Stimulated activated CD8-positive, alpha-beta memory T cell treated with anti-CD3 and anti-CD28 coated beads, Interleukin-15, amount 100 ng/mL, for 24 hours (primary cell): ENCODE data around the gene LRRC71.
"Not testable (repeated sequence)": the region's sequence is repeated elsewhere in the genome, so short reads cannot be mapped to it uniquely, and the experiment has no call there.

Source experiments
- DNase-seq: peaks from one replicate; pipeline ENCODE4 v3.0.0-alpha.2; 2020; ENCODE audit warnings: low read depth

Gene LRRC71

DNA sequence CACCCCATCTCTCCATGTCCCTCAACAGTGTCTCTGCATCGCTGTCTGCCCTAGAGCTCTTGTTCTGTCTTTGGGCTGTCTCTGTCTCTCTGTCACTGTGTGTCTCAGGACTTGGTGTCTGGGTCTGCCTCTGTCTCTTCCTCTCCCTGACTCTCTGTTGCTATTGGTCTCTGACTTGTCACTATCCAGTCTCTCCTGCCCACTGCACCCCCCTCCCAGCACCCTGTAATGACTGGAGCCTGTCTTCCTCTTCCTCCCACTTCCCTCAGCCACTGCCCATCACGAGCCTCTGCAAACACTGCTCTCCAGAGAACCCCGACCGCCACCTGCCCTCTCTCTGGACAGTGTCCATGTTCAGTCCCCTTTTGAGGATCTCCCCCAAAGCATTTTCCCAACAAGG is 14.8 kb upstream of the LRRC71 start:
- no peak for DNase-seq

DNA sequence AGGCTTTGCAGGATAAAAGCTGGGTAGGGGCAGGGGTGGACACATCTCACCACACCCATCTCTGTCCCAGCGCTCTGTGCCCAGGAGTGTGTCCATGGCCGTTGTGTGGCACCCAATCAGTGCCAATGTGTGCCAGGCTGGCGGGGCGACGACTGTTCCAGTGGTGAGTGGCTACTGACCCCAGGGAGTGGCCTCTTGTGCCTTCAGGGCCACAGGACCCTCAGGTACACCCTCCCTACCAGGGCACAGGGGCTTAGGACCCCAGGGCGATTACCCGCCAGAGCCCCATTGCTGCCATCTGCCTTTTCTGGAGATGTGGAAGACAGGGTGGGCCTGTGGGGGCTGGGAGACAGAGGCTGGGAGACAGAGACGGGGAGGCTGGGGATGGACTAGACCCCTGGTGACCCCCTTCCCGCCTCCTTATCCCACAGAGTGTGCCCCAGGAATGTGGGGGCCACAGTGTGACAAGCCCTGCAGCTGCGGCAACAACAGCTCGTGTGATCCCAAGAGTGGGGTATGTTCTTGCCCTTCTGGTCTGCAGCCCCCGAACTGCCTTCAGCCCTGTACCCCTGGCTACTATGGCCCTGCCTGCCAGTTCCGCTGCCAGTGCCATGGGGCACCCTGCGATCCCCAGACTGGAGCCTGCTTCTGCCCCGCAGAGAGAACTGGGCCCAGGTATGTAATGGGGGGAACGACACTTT is 14.1 kb upstream of the LRRC71 start:
- DNase-seq = no peak

DNA sequence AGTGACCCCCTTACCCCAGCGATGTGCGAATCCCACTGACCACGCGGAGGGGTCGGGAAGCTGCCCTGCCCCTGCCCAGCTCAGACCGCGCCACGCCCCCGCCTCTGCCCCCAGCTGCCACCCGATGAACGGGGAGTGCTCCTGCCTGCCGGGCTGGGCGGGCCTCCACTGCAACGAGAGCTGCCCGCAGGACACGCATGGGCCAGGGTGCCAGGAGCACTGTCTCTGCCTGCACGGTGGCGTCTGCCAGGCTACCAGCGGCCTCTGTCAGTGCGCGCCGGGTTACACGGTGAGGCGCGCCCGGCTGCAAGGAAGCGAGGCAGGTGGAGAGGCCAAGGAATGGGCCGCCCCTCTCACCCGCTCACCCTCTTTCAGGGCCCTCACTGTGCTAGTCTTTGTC is 11.9 kb upstream of the LRRC71 start:
- DNase-seq = no peak

DNA sequence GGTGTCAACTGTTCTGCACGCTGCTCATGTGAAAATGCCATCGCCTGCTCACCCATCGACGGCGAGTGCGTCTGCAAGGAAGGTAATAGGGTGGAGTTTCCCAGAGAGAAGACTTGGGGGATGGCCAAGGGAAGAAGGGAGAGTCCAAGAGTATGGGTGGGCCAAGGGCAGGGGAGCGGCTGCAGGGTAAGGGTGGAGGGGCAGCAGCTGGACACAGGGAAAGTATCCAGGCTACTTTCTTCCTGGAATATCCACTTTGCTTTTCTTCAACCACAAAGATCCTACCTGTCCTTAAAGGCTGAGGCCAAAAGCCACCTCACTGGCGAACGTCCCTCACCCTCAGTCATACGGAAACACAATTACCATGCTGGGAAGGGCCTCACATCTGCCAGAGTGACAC is 11.5 kb upstream of the LRRC71 start:
- no peak for DNase-seq

DNA sequence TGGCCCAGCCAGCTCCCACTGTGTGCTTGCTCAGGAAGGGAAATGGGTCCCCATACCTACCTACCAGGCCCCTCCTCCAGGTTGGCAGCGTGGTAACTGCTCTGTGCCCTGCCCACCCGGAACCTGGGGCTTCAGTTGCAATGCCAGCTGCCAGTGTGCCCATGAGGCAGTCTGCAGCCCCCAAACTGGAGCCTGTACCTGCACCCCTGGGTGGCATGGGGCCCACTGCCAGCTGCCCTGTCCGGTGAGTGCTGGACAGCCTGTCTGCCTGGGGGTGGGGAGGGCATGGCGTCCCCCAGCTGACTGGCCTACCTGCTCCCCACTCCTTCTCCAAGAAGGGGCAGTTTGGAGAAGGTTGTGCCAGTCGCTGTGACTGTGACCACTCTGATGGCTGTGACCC is 10.8 kb upstream of the LRRC71 start:
- DNase-seq = no peak

DNA sequence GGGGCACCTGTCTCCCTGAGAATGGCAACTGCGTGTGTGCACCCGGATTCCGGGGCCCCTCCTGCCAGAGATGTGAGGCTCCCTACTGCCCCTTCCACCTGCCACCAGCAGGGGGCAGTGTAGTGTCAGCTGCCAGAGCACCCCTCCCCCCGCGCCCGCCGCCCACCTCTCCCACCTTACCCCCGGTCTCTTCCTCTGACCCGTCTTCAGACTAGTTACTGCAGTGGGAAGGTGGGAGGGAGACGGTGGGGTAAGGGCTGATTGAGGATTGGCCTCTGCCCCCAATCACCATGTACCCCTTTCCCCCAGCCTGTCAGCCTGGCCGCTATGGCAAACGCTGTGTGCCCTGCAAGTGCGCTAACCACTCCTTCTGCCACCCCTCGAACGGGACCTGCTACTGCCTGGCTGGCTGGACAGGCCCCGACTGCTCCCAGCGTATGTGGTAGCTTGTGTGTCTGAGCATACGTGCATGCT is 10.1 kb upstream of the LRRC71 start:
- DNase-seq = peak; percentile 39

DNA sequence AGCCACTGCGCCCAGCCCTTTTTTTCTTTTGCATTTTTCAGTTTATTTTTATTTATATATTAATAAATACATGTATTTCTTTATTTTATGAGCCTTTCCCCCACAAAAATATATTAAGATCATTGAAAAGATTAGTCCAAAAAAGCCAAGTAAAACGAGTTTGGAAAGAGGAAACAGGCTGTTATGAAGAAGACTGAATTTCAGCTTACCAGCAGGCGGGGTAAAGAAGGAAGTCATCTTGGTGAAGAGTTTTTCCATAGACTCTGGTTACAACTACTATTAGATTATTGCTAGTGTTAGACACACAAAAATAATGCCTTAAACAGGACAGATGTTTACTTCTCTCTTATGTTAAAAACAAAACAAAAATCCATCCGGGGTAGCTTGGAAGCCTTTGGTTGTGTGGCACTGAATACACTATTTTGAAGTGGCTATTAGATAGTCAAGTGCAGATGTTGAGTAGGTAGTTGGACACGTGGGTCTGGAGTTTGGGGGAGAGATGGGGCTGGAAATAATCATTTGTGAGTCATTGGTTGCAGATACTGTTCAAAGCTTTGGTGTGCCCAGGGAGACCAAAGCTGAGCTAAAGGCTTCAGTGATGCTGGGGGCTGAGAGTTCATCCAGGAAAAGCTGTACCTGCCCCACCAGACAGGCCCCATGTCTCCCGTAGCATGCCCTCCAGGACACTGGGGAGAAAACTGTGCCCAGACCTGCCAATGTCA is 8.7 kb upstream of the LRRC71 start:
- DNase-seq = no peak

DNA sequence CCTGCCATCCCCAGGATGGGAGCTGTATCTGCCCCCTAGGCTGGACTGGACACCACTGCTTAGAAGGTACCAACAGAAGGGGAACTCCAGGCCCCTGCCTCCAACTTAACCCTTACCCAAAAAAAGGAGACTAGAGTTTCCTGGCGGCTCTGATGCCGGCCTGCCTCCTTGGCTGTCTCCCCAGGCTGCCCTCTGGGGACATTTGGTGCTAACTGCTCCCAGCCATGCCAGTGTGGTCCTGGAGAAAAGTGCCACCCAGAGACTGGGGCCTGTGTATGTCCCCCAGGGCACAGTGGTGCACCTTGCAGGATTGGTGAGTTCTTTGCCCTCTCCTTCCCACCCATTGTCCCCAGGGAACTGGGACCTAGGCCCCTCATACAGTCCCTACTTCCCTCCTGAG is 8.1 kb upstream of the LRRC71 start:
- no peak for DNase-seq

DNA sequence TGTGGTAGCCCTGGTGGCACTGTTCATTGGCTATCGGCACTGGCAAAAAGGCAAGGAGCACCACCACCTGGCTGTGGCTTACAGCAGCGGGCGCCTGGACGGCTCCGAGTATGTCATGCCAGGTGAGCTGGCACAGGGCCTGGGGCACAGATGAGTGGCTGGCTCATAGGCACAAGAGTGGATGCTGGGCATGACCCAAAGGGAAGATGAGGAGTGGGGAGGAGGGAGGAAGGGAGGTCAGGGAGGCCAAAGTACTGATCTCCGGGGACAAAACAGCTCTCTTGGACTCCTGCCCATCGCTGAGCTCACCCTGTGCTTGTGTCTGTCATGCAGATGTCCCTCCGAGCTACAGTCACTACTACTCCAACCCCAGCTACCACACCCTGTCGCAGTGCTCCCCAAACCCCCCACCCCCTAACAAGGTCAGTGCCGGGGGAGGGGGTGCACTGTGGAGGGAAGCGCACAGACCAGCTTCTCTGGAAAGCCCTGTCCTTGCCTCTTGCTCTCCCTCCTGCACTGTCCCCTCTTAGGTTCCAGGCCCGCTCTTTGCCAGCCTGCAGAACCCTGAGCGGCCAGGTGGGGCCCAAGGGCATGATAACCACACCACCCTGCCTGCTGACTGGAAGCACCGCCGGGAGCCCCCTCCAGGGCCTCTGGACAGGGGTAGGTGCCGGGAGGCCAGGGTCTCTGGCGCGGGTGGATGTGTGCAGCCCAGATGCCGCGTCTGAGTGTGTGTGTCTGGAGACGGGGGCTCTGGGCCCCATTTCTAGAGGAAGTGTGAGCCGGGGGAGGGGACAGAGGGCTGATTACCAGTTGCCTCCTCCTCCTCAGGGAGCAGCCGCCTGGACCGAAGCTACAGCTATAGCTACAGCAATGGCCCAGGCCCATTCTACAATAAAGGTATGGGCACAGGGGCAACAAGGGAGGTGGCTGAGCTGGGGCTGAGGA is 7.3 kb upstream of the LRRC71 start:
- DNase-seq = no peak

DNA sequence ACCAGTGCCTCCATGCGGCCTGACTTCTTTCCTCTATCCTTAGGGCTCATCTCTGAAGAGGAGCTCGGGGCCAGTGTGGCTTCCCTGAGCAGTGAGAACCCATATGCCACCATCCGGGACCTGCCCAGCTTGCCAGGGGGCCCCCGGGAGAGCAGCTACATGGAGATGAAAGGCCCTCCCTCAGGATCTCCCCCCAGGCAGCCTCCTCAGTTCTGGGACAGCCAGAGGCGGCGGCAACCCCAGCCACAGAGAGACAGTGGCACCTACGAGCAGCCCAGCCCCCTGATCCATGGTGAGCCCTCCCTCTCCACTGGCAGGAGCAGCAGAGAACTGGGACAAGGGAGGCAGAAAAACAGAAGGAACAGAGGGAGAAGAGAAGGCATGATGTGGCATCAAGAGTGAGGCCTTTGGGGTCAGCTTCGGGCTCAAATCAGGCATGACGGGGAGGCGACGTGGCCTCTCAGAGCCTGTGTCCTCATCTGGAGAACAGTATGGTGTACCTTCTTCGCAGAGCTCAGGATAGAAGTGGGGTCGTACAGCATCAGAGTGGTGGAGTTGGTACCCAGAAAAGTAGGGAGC is 6.5 kb upstream of the LRRC71 start:
- no peak for DNase-seq

DNA sequence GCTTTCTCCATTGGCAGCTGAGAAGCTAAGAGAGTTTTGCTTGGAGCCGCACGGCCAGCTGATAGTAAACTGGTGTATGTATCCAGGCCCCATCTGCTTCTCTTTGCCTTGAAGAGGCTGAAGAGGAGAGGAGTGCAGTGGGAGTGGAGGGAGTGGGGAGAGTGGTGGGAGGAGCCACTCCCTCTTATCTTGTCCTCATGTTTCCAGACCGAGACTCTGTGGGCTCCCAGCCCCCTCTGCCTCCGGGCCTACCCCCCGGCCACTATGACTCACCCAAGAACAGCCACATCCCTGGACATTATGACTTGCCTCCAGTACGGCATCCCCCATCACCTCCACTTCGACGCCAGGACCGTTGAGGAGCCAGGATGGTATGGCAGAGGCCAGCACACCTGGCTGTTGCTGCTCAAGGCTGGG is 6.0 kb upstream of the LRRC71 start:
- DNase-seq = no peak

DNA sequence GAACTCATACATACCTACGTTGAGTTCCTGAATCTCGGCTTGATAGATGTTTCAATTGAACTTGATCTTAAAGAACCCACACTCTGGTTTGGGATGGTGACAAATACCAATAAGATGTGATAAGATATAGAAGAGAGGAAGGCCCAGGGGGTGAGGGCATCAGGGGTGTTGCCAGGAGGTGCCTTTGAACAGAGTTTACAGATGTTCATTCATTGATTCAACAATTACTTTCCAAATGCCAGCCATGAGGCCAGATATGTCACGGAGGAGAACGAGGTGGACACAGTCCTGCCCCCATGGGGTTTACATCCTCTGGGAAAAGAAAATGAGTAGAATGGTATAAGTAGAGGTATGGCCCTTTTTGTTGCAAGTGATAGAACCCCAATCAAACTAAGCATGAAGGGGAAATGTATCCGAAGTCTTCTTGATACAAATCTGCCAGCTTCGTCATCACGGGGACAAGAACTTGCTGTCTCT is 659 bp downstream of the LRRC71 start:
- DNase-seq = no peak

DNA sequence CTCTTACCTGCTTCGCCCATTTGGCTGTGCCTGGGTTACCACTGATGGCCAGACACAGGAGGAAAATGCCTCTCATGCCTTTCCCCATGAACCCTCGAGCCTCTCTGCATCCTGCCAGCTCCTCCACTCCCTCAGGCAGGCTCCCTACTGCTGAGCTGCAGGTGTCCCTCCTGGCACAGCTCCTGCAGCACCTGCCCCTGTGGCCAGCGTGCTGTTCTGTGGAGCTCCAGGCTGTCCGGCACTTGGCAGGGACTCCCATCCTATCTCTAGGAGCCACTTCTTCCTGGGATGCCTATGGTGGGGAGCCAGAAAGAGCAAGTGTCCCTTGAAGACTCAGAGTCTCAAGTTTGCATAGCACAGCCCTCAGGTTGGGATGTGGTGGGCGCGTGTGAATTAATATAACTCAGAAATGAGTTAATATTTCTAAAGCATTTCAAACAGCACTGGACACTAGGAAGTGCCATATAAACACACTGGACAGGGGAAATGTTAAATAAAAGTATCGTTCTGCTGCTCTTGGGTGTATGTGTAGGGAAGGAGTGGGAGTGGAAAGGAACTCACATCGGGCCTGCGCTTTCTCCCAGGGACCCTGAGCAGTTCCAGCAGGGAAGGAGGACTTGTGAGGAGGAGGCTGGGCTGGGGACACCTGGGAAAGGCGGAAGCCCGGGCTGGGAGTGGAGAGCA is 2.7 kb downstream of the LRRC71 start:
- no peak for DNase-seq

DNA sequence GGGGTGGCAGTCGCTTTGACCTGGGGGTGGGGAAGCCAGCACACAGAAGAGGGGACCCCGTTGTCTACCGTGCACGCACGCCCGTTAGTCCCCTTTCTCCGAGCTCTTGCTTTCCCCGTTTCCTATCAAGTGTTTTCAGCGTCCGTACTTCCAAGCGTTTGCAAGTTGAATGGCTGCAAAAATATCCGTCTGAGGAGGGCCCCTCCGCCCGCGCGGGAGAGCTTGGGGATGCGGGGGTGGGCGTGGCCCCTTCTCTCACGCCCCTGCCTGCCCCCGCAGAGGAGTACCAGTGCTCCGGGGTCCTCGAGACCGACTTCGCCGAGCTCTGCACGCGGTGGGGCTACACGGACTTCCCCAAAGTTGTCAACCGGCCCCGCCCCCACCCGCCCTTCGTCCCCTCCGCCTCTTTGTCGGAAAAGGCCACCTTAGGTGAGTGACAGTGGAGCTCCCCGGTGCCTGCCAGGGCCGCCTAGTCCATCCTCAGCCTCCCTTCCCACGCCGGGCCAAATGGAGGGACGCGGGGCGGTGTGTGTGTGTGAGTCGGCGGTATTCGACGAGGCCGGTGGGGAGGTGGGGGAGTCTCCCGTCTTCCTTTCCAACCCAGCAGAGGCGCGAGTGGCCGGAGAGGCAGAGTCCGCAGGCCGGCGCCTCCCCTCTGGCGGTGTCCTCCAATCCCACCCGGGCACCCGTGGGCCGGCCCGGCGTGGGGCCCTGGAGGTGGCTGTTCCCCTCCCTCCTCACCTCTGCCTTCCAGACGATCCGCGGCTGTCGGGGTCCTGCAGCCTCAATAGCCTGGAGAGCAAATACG is 3.4 kb downstream of the LRRC71 start:
- DNase-seq = no peak

DNA sequence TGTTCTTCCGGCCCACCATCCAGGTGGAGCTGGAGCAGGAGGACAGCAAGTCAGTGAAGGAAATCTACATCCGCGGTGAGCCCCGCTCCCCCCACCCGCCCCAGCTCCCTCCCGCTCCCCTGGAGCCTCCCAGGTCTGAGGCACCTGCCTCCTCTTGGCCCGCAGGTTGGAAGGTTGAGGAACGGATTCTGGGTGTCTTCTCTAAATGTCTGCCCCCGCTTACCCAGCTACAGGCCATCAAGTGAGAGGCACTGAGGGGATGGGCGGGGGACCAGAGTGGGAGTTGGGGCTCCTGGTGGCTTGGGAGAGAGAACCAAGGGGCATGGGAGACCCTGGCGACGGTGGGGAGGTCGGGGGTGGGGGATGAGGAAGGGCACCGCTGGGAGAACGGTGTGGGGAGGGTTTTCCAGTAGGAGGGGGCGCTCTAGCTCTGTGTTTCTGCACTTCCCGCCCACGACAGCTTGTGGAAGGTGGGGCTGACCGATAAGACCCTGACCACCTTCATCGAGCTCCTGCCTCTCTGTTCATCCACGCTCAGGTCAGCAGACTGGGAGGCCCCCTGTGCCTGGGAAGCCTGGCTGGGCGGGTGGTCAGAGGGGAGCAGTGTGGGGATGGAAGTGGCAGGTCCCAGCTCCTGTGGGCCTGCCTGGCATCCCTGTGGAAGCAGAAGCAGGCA is 4.2 kb downstream of the LRRC71 start:
- DNase-seq = no peak

DNA sequence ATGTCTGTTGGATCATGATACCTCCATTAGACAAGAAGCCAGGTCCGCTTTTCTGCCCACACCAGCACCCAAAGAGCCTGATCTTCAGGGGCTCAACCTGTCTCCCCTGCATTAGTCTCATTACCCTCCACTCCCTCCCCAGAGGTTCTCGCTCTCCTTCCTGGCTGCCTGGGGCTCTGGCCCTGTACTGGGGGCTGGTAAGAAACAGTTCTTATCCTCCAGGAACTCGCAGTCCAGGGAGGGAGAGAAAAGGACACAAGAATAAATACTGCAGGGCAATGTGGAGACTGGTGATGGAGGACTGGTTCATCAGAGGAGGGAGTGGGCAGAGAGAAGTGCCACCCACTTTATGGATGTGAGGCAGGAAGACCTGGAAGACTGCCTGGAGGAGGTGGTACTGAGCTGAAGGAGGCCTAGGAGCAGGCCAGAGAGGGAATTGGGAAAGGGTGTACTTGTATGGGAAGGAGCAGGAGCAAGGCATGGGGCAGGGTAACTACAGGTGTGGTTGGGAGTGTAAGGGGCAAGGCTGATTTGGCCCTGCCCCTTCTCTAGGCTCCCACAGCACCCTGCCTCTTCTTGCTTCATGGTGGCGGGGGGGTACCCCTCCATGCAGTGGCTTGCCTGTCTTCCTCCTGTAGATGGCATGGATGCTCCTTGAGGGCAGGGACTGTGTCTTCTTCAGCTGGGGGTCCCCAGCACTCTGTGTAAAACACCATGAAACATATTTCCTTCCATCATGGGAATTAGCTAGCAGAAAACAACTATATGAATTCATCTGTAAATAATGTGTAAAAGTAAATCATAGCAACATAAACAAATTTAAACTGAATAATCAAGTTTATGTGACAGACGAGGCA is 5.0 kb downstream of the LRRC71 start:
- no peak for DNase-seq

DNA sequence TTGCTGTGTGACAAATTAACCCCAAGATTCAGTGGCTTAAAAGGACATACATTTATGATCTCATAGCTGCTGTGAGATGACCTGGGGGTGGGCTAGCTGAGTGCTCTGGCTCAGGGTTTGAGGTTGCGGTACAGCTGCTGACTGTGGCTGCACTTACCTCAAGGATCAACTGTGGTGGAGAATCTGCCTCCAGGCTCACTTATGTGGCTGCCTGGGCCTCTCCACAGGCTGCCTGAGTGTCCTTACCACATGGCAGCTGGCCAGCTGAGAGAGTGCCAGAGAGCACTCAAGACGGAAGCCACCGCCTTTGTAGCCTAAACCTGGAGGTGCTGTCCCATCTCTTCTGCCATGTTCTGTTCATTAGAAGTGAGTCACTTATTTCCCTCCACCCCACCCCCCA is 5.7 kb downstream of the LRRC71 start:
- DNase-seq = no peak

DNA sequence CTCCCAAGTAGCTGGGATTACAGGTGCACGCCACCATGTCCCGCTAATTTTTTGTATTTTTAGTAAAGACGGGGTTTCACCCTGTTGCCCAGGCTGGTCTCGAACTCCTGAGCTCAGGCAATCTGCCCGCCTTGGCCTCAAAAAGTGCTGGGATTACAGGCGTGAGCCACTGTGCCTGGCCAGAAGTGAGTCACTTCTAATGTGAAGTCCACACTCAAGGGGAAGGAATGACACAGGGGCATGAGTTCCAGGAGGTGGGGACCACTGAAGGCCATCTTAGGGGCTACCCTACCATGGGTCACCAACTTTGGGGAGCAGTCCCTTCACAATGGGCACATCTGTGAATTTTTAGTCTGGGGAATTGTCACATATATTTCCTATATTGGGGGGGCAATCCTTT is 6.3 kb downstream of the LRRC71 start:
- not testable (repeated sequence) for DNase-seq
